Right lobe of liver (tissue), 6 donors: ENCODE measurements around the gene ALOX12. TPM values are rescaled to one million over a fixed set of nuclear protein-coding genes. Genes with fewer than 3 reads are reported as not detected.

Experiments used
- ATAC-seq, 4 donors: fragments of 200-7000 bp; cut with Tn5 transposase; one replicate each; pipeline ENCODE4 v1.9.1; 2020; ENCODE audit warnings: mild to moderate bottlenecking in 4 of 4, moderate library complexity in 4 of 4
- DNase-seq, 3 donors: peaks; one replicate each; pipeline ENCODE4 v3.0.0-alpha.2; 2020
- H3K27ac ChIP-seq, 3 donors: fragments of 200-600 bp; one replicate each; pipeline ENCODE4 v1.8.0; 2022
- H3K27me3 ChIP-seq, 2 donors: fragments of 200-600 bp; one replicate each; pipeline ENCODE4 v1.8.0; 2022
- H3K36me3 ChIP-seq, 4 donors: fragments of 200-600 bp; sonication (generic) in 1 of 4; one replicate each; pipeline versions ENCODE4 v1.5.1 to v1.8.0; 2017 to 2022; ENCODE audit warnings: control low read depth in 1 of 4
- H3K4me1 ChIP-seq, 4 donors: fragments of 200-600 bp; sonication (generic) in 1 of 4; one replicate each; pipeline versions ENCODE4 v1.5.1 to v1.8.0; 2017 to 2022; ENCODE audit warnings: control low read depth in 1 of 4
- H3K4me3 ChIP-seq, 3 donors: fragments of 200-600 bp; one replicate each; pipeline ENCODE4 v1.8.0; 2022
- H3K9me3 ChIP-seq, 4 donors: fragments of 200-600 bp; sonication (generic) in 1 of 4; one replicate each; pipeline versions ENCODE4 v1.5.1 to v1.8.0; 2017 to 2022; ENCODE audit warnings: control low read depth in 1 of 4
- POLR2A ChIP-seq: fragments of 450-650 bp; IDR thresholded peaks from one replicate; pipeline ENCODE4 v1.6.1; 2017; ENCODE audit warnings: antibody characterized with exemption, mild to moderate bottlenecking
- WGBS: methylation state at CpG from one replicate; pipeline ENCODE4 v1.1.6; 2018; ENCODE audit warnings: low coverage, low lambda C conversion rate; ENCODE audit not compliant: insufficient coverage; ENCODE audit errors: missing lambda C conversion rate; 5-methylcytosine and 5-hydroxymethylcytosine counted together
- intact Hi-C, 2 donors: fragments of 100-400 bp; cut with DNase I; formaldehyde crosslinking; loops; one replicate each; pipeline versions ENCODE4 v1.11.2 to v1.14.1; 2022
- total RNA-seq, 6 experiments: library from RNA; depleted of rRNA in 2 of 6; stranded (reverse); fragments of >200 nt in 2 of 6; fragmentation: NEBNext Ultra II Directional in 3 of 6; extraction: Animal tissue kit (Norgen Biotek cat#: 25700) in 3 of 6; gene quantifications; one replicate each; pipeline versions ENCODE4 v1.1.0 to v1.2.4, GENCODE V29; 2016 to 2023
- TF ChIP-seq, protein P1 (sequence below), 4 donors: fragments of 200-600 bp in 3 of 4; fragments of 450-650 bp in 1 of 4; IDR thresholded peaks; one replicate each; pipeline versions ENCODE4 v1.5.1 to v1.8.0; 2016 to 2022; ENCODE audit warnings: antibody characterized with exemption in 4 of 4, mild to moderate bottlenecking in 2 of 4
- donor health status: DM: no; HTN: yes; CAD: no.
- donor health status: DM: no; HTN: no; CAD: no.
- donor health status: DM: no; HTN: no; CAD: no.
- donor health status: DM: no; HTN: yes; CAD: no.
- donor health status: DM: no; HTN: yes; CAD: no.

ALOX12 gene
- total RNA-seq, 6 experiments from 2014 or later = 0.17 to 0.27 TPM; not detected in 4

DNA sequence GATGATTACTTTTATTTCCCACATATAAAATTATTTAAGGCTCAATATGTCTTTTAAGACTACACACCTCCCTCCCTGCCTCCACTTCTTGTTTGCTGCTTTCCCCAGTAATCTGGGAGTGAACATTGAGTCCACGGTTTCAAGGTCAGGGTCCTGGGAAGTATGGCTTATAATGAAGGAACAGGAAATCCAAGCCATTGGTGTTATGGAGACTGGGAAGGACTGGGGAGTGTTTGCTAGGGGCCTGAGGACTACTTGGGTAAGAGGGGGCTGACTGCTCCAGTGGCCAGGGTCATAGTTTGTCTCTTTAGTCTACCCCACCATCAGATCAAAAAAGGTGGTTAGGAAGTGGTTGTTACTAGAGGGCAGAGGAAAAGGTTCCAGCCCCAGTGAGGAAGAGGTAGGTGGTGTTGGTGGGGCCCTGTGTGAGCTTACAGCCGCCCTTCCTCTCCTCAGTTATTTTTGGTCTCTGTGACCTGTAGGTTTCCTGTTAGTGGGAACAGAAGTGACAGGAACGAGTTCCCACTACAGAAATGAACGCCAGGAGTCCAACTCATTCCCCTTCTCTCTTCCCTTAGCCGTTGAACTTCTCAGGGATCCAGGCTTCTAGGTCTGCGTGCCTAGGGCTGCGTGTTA, 39.2 kb downstream of the ALOX12 start:
- no peak for TF ChIP-seq POLR2A
- TF ChIP-seq, protein P1, sequence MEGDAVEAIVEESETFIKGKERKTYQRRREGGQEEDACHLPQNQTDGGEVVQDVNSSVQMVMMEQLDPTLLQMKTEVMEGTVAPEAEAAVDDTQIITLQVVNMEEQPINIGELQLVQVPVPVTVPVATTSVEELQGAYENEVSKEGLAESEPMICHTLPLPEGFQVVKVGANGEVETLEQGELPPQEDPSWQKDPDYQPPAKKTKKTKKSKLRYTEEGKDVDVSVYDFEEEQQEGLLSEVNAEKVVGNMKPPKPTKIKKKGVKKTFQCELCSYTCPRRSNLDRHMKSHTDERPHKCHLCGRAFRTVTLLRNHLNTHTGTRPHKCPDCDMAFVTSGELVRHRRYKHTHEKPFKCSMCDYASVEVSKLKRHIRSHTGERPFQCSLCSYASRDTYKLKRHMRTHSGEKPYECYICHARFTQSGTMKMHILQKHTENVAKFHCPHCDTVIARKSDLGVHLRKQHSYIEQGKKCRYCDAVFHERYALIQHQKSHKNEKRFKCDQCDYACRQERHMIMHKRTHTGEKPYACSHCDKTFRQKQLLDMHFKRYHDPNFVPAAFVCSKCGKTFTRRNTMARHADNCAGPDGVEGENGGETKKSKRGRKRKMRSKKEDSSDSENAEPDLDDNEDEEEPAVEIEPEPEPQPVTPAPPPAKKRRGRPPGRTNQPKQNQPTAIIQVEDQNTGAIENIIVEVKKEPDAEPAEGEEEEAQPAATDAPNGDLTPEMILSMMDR (IDR thresholded peaks at IDR 0.05) = no peak
- no peaks in the 10 kb centered on the region for H3K27me3 ChIP-seq
- peak overlapping the region; percentile 85 to 90 (median 90) for H3K27ac ChIP-seq
- peaks cover 0 to 39% (median 6%) of the 10 kb centered on the region in 4 donors for H3K4me1 ChIP-seq
- DNase-seq (no peak), ATAC-seq (peak; percentile 0 to 7 (median 2))
- WGBS = 3% methylated on average over 6 of the region's 7 CpGs
- H3K4me3 ChIP-seq = peak overlapping the region; percentile 73 to 82 (median 80)
- intact Hi-C loops = no loop called here
- no peaks in the 10 kb centered on the region for H3K9me3 ChIP-seq
- H3K36me3 ChIP-seq = no peaks in the 10 kb centered on the region

DNA sequence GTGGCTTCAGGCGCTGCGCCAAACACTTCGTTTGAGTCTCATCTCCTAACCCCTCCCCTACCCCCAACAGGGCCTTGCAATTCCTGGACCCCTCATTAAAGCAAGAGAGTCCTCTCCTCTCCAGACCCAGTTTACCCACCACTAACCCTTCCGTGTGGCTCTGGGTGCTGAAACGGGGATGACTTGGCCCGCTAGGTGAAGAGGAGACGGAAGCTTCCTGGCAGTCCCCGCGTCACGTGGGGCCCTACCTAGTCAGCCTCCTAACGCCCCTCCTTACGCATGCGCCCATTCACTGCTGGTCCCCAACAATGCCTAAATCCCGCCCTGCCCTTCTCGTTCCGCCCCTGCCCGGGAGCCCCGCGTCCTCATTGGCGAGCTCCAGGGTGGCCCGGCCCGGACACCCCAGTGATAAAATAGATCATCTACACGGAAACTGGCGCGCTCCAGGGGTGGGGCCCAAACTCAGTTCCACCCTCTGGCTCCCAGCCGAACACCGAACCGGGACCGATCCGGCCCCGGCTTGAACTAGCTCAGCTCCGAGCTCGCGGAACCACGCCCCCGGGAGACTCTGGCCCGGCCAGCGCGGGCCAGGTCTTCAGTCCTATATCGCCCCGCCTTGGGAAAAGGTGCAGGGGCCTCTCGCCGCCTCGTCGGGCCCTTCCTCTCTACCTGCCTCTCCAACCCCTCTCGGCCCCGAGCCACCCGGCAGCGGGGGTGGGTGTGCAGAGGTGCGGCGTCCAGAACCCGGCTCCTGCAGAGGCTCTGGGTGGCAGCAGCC, 39.9 kb downstream of the ALOX12 start, which contains the start of gene SLC16A13:
Gene SLC16A13 (plus strand): TSS at position 425 of the 778 bp plus-strand sequence. CDS start 368 bp downstream, outside the sequence.
- DNase-seq (peak; percentile 99 to 100 (median 100)), ATAC-seq (peak; percentile 81 to 89 (median 82))
- H3K4me3 ChIP-seq = peak within 1 kb of the TSS; percentile 73 to 82 (median 80)
- H3K27me3 ChIP-seq = no peaks in the 10 kb centered on the region
- intact Hi-C loops = no loop called here
- peak within 1 kb of the TSS; percentile 85 to 90 (median 90) for H3K27ac ChIP-seq
- WGBS = under 1% methylated on average over 31 of the region's 52 CpGs
- no peaks in the 10 kb centered on the region for H3K36me3 ChIP-seq
- peaks cover 0 to 40% (median 9%) of the 10 kb centered on the region in 4 donors for H3K4me1 ChIP-seq
- peak; percentile 92 for TF ChIP-seq POLR2A
- TF ChIP-seq, protein P1 (IDR thresholded peaks at IDR 0.05) = no peak
- H3K9me3 ChIP-seq = no peaks in the 10 kb centered on the region

DNA sequence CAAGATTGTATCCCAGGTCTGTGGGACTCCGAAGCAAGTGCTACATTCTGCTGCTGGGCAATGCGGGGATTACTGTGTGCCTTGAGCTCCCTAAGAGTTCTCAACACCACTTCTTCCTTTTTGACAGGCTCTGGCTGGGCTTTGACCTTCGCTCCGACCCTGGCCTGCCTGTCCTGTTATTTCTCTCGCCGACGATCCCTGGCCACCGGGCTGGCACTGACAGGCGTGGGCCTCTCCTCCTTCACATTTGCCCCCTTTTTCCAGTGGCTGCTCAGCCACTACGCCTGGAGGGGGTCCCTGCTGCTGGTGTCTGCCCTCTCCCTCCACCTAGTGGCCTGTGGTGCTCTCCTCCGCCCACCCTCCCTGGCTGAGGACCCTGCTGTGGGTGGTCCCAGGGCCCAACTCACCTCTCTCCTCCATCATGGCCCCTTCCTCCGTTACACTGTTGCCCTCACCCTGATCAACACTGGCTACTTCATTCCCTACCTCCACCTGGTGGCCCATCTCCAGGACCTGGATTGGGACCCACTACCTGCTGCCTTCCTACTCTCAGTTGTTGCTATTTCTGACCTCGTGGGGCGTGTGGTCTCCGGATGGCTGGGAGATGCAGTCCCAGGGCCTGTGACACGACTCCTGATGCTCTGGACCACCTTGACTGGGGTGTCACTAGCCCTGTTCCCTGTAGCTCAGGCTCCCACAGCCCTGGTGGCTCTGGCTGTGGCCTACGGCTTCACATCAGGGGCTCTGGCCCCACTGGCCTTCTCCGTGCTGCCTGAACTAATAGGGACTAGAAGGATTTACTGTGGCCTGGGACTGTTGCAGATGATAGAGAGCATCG, 42.4 kb downstream of the ALOX12 start:
- peak overlapping the region in 2 of 3 donors; percentile 73 to 82 for H3K4me3 ChIP-seq
- TF ChIP-seq, protein P1 (IDR thresholded peaks at IDR 0.05) = no peak
- TF ChIP-seq POLR2A = no peak
- peak; percentile 2 to 29 (median 14) for ATAC-seq
- H3K36me3 ChIP-seq = no peaks in the 10 kb centered on the region
- DNase-seq = peak; percentile 54 to 84 (median 80)
- peaks cover 0 to 56% (median 19%) of the 10 kb centered on the region in 4 donors for H3K4me1 ChIP-seq
- peak overlapping the region; percentile 54 to 89 (median 85) for H3K27ac ChIP-seq
- intact Hi-C loops = no loop called here
- H3K9me3 ChIP-seq = no peaks in the 10 kb centered on the region
- H3K27me3 ChIP-seq = no peaks in the 10 kb centered on the region
- WGBS = 36% methylated on average over 9 of the region's 19 CpGs

GRCh38 chr17:7039832-7040231, 44.0 kb downstream of the ALOX12 start:
- intact Hi-C loops = no loop called here
- Histone ChIP-seq H3K9me3 (no peaks in the 10 kb centered on the region), H3K36me3 (no peaks in the 10 kb centered on the region), H3K4me1 (peaks cover 0 to 65% (median 27%) of the 10 kb centered on the region in 4 donors), H3K4me3 (peak overlapping the region in 1 of 3 donors; percentile 14), H3K27ac (peak overlapping the region in 2 of 3 donors; percentile 85 to 89), H3K27me3 (no peaks in the 10 kb centered on the region)
- TF ChIP-seq POLR2A = no peak
- TF ChIP-seq, protein P1 (IDR thresholded peaks at IDR 0.05) = no peak
- 82% methylated on average over 5 of the region's 5 CpGs for WGBS
- DNase-seq (no peak), ATAC-seq (no peak)
